Left colon (tissue), 2 donors: ENCODE data around the gene IPO13. TPM values are rescaled to one million over a fixed set of nuclear protein-coding genes. Genes with fewer than 3 reads are reported as not detected.

ENCODE experiments used
- ATAC-seq: fragments of 200-7000 bp; cut with Tn5 transposase; one replicate; pipeline ENCODE4 v1.9.1; 2020; ENCODE audit warnings: mild to moderate bottlenecking, moderate library complexity
- DNase-seq, 2 donors: peaks; one replicate each; pipeline ENCODE4 v3.0.0-alpha.2; 2020
- intact Hi-C, 2 donors: fragments of 100-400 bp; cut with DNase I in 1 of 2; cut with micrococcal nuclease in 1 of 2; formaldehyde crosslinking; loops; one replicate each; pipeline versions ENCODE4 v1.11.2 to v1.14.0; 2022; cut with DNase I, micrococcal nuclease
- total RNA-seq, 2 donors: library from RNA; stranded (reverse); fragmentation: NEBNext Ultra II Directional; extraction: Animal tissue kit (Norgen Biotek cat#: 25700); gene quantifications; one replicate each; pipeline ENCODE4 v1.2.1, GENCODE V29; 2021
- donor health status: DM: no; HTN: no; CAD: no.
- donor health status: DM: yes; HTN: yes; CAD: no.

Gene IPO13
- total RNA-seq, 2 donors from 2014 or later, result 19.2 to 27.4 TPM

DNA sequence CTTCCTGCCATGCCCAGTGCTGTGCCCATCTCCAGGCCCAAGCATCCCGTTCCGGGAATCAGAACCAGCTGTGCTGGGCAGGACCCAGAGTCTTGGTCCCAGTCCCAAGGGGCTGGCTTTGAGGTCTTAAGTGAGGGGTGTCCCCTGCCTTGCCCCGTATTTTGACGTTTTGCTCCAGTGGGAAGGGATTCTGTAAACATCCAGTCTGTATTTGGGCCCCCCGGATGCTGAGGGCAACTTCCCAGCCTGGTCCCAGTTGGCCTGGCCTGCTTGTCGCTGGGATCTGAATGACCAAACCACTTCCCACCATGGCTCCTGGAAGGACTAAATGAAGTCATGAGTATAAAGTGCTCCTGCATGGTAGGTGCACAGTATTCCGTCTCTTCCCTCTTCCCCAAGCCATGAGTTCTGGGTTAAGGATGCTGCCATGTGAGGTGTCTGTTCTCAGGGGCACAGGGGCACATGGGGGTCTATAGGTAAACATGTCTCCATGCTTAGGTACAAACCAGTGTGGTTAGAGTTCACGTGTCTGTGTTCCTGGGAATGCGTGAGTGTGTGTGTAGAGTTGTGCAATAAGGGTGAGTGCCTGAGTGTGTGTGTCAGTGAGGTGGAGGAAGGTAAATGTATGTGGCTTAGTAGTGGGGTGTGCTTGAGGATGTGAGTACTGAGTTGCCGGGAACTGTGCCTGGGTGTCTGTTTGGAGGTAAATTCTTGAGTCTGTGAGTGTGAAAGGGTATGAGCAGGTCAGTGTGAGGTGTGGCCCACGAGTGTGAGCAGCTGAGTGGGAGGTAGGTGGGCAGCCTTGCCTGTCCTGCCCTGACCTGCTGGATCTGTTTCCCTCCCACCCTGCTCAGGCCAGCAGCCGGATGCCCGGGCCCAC lies 33.7 kb downstream of the IPO13 start:
- peak; percentile 13 to 28 for DNase-seq
- intact Hi-C loops, result no loop called here
- peak; percentile 26 for ATAC-seq

DNA sequence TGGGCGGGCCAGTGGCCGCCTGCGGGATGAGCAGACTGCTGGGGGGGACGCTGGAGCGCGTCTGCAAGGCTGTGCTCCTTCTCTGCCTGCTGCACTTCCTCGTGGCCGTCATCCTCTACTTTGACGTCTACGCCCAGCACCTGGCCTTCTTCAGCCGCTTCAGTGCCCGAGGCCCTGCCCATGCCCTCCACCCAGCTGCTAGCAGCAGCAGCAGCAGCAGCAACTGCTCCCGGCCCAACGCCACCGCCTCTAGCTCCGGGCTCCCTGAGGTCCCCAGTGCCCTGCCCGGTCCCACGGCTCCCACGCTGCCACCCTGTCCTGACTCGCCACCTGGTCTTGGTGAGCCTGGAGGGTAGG lies 34.4 kb downstream of the IPO13 start:
- intact Hi-C loops, result no loop called here
- DNase-seq, result peak; percentile 80 to 81
- ATAC-seq, result peak; percentile 78

DNA sequence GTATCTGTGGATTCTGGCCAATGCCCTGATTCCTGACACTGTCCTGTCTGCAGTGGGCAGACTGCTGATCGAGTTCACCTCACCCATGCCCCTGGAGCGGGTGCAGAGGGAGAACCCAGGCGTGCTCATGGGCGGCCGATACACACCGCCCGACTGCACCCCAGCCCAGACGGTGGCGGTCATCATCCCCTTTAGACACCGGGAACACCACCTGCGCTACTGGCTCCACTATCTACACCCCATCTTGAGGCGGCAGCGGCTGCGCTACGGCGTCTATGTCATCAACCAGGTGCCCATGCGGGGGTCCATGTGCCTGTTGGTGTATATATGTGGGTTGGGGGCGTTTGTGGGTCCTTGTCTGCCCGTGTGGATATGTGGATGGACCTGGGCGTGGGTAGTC lies 34.9 kb downstream of the IPO13 start:
- DNase-seq, result peak; percentile 17 to 28
- no peak for ATAC-seq
- intact Hi-C loops, result no loop called here

DNA sequence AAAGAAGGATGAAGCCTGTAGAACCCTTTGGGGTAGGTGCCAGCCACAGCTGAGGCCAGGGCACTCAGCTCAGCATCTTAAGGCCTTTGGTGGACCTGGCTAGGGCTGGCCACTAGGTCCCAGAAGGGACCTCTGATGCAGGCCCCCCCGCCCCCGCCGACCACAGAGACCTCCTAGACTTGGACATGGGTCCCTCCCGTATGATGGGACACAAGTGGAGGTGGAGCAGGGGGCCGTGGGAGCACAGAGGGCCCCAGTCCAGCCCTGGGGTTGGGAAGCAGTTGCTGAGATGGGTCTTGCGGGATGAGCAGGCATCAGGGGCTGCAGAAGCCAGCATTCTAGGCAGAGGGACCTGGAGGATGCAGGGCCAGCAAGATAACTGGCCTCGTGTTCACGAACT lies 35.5 kb downstream of the IPO13 start:
- DNase-seq (peak in 1 of 2 donors; percentile 8), ATAC-seq (no peak)
- intact Hi-C loops, result no loop called here

DNA sequence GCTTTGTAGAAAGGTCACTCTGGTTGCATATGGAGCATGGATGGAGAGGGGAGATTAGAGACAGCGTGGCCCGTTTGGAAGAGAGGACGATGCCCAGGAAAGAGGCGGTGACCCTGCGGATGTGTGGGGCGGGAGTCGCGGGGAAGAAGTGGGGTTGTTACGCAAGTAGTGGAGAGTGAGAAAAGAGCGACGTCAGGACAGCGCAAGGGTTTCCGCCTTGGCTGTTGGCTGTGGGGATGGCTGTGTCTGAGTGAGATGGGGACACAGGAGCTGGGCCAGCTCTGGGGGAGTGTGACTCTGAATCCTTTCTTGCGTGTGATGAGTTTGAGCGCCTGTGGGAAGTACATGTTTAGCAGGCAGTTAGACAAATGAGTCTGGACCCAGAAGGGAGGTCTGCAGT lies 36.1 kb downstream of the IPO13 start:
- ATAC-seq (no peak), DNase-seq (peak in 1 of 2 donors; percentile 7)
- intact Hi-C loops, result no loop called here

DNA sequence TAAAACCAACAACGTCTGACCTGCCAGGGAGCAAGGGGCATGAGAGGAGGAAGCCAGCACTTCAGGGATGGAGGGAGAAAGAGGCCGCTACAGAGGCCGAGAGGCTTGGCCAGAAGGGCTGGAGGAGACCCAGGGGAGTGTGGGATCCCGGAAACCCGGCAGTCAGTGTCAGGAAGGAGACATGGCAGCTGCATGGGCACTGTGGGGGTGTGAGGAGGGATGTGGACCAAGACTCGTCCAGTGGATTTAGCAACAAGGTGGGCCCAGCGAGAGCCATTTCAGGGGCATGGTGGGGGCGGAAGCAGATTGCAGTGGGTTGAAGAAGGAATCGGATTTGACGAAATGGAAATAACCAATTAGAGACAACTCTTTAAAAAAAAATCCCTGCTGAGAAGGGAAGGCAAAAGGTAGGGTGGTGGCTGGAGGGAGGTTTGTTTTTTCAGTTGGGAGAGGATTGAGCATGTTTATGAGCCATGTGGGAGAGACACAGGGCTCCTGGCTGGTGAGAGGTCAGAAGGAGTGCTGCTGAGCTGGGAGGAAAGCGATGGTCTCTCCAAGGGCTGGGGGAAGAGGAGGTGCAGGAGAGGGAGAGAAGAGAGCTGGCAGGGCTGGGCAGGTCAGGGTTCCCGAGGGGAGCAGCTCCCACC lies 36.6 kb downstream of the IPO13 start:
- intact Hi-C loops, result no loop called here
- DNase-seq (no peak), ATAC-seq (no peak)

DNA sequence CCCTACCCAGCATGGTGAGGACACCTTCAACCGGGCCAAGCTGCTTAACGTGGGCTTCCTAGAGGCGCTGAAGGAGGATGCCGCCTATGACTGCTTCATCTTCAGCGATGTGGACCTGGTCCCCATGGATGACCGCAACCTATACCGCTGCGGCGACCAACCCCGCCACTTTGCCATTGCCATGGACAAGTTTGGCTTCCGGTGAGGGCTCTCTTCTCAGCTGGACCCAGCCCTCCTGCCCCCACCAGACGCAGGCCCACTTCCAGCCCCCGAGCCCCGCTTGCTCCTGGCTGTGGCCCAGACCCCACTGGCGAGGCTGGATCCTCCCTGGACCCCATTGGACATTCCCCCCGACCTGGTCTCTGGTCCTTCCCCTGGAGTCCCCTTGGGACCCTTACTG lies 38.1 kb downstream of the IPO13 start:
- DNase-seq, result no peak
- no peak for ATAC-seq

DNA sequence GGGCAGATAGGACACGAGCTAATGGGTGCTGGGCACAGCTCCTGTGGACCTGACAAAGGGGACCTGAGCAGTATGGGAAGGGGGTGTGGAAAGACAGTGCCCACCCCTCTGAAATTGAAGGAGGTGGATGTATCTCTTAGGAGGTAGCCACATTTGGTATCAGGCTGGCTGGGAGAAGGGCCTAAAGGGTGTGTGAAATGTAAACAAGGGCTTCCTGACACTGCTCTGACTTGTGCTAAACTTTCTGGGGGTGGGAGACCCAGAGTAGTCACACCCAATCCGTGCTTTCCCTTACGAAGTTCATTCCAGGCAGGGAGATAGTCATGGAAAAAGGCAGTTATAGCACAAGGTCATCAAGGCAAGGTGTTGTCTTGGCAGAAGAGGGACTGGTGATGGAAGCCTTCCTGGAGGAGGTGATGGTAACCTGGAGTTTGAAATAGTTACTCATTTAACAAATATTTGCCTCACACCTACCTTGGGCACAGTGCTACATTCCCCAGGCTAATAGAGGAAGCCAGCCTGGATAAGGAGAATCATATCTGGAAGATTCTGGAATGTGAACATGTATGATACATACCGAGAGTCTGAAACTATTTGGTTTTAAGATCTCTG lies 39.3 kb downstream of the IPO13 start:
- no peak for ATAC-seq

More for the DNA sequence above, 38.1 kb downstream of the IPO13 start:
- intact Hi-C loops, result no loop called here

DNA sequence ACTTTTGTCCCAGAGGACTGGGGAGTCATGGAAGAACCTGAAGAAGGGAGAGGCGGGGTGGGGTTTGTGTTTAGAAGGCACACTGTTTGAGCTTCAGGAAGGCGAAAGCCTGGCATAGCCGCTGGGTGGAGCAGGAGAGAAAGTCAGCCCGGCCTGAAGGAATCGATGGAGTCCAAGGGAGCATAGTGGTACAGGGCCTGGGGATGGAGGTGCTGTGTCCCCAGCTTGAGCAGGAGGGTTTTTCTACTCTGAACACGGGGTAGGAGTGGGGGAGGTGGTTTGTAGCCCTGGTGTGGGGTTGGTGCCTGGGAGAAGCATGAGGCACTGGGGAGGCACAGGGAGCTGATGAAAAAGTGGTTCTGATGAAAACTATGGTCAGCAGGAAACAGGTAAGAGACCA lies 40.0 kb downstream of the IPO13 start:
- peak; percentile 46 for ATAC-seq
- intact Hi-C loops, result no loop called here
- peak; percentile 51 to 65 for DNase-seq

More for the DNA sequence above, 39.3 kb downstream of the IPO13 start:
- intact Hi-C loops, result no loop called here
- DNase-seq, result peak in 1 of 2 donors; percentile 24

DNA sequence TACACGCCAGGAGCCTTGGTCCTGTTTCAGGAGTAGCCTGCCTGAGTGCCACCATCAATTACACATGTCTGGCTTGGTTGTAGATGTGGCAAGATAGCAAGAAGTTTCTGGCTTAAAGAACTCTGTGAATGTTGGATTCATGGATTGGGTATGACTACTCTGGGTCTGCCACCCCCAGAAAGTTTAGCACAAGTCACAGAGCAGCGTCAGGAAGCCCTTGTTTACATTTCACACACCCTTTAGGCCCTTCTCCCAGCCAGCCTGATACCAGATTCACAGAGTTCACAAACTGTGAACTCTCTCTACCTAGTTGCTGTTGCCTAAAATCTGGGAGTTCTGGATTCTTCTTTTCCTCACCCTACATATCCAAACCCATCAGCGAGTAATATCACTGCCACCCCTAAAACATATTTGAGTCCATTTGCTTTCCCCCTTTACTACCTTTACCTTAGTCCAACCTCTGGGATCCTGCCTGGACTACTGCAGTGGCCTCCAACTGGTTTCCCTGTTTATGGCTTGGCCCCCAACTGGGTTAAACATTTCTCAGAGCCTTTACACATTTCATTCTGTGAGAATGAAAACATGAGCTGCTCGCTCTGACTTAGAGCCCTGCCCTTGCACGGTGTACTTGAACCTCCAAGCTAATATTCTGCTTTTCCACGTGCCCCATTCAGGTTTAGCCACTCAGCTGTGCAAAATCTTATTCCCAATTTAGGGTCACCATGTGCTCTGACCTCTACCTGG lies 40.6 kb downstream of the IPO13 start:
- DNase-seq, result peak in 1 of 2 donors; percentile 24
- intact Hi-C loops, result no loop called here
- peak; percentile 15 for ATAC-seq

DNA sequence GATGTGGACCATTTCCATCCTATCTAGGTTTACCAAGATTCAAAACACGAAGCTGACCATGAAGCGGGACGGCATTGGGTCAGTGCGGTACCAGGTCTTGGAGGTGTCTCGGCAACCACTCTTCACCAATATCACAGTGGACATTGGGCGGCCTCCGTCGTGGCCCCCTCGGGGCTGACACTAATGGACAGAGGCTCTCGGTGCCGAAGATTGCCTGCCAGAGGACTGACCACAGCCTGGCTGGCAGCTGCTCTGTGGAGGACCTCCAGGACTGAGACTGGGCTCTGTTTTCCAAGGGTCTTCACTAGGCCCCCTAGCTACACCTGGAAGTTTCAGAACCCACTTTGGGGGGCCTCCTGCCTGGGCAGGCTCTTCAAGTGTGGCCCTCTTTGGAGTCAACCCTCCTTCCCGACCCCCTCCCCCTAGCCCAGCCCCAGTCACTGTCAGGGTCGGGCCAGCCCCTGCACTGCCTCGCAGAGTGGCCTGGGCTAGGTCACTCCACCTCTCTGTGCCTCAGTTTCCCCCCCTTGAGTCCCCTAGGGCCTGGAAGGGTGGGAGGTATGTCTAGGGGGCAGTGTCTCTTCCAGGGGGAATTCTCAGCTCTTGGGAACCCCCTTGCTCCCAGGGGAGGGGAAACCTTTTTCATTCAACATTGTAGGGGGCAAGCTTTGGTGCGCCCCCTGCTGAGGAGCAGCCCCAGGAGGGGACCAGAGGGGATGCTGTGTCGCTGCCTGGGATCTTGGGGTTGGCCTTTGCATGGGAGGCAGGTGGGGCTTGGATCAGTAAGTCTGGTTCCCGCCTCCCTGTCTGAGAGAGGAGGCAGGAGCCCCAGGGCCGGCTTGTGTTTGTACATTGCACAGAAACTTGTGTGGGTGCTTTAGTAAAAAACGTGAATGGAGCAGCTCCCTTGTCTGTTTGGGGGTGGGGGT lies 43.8 kb downstream of the IPO13 start:
- ATAC-seq (peak; percentile 1), DNase-seq (peak in 1 of 2 donors; percentile 38)
- intact Hi-C loops, result no loop called here

DNA sequence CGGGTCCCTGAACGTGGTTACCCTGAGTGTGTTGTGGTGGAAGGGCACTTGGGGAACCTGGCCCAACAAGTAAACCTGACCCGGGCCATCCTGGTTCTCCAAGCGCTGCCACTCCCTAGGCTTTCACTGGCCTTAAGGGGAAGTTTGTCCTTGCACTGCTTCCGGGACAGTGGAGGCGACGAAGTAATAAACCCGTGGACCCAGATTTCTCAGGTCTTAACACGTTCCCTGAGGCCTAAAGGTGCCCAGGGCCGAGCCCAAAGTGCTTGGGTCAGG lies 44.4 kb downstream of the IPO13 start:
- intact Hi-C loops, result no loop called here
- no peak for DNase-seq
- ATAC-seq, result peak; percentile 55

DNA sequence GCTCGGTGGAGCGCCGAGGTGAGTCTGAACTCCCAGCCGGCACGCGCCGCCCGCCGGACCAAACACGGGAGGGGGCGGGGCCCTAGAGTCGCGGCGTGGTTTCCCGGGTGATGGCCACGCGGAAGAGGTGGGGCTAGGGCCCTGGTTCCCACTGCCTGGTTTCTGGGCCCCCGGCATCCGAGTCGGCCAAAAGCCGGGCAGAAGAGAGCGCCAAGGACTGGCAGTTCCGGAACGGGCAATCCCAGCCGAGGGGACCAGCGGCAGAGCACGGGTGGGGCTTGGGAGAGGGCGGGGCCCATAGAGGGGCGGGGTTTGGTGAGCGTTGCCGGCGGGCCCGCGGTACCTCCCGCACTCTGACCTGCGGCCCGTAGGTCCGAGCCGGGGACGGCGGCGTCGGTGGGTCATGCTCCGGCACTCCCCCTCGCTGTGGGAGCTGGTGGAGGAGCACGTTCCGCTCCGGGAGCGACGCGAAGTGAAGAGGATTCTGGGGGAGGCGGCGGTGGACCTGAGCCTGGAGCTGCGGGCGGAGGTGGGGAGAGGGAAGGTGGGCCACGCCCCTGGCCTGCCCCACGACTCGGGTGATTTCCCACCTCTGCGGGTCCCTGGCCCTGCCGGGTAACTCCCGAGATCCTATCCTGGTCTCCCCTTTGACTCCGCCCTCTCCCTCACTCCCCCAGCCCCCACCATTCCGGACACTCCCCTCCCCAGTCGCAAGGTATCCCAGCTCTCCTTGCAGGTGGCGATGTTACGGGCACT lies 44.9 kb downstream of the IPO13 start, which contains the start of gene CCDC24:
TSS of gene CCDC24 (plus strand) at position 124 of the 756 bp plus-strand sequence. CDS start at position 404, 280 bp downstream.
- ATAC-seq (peak; percentile 75), DNase-seq (peak; percentile 91)
- intact Hi-C loops, result no loop called here

DNA sequence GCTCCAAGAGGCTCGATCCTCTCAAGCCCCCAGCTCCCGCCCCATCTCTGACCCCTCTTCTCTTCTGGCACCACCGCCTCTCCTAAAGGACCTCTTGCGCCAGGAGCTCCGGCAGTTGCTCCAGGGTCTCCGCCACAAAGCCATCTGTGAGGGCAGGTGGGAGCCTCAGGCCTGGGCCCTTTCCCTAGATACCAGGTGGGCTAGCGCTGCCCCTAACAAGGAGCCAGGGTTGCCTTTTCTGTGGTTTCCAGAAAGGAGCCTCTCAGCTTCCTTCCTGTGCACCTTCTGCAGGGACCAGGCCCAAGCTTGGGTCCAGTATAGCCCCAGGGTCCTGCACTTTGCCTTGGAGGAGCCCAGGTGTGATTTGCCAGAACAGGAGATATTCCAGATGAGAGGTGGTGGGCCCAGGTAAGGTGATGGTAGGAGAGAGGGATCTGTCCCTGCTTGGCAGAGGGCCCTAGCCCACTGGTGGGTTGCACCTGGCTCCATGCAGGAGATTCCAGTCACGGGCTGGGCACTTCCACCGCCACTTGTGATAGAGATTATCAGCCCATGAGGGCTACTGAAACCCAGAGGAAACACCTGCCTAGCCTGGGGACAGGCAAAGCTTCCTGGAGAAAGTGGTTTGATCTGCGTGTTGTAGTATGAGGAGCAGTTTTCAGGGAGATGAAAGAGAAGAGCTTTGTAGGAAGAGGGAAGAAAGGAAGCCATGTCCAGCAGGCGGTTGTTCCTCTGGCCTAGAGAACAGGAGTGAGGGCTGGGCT lies 45.7 kb downstream of the IPO13 start:
- intact Hi-C loops, result no loop called here
- no peak for DNase-seq
- ATAC-seq, result no peak

DNA sequence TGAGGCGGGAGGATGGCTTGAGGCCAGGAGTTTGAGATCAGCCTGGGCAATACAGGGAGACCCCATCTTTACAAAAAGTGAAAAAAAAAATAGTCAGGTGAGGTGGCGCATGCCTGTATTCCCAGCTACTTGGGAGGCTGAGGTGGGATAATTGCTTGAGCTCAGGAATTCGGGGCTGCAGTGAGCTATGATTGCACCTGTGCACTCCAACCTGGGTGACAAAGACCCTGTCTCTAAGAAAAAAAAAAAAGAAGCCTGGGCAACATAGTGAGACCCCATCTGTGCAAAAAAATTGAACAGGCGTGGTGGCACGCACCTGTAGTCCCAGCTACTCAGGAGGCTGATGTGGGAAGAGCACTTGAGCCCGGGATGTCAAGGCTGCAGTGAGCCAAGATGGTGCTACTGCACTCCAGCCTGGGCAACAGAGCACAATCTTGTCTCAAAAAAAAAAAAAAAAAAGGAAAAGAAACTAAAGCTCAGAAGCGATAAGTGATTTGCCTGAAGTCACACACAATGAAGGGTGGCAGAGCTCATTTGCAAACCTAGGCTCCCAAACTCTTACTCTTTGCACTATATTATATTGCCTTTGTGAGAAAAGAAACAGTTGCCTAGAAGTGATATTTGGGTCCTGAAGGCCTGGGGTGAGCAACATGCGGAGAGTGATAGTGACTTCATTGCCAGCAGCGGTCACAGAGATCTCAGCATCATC lies 46.6 kb downstream of the IPO13 start:
- no peak for DNase-seq
- no peak for ATAC-seq
- intact Hi-C loops, result no loop called here

DNA sequence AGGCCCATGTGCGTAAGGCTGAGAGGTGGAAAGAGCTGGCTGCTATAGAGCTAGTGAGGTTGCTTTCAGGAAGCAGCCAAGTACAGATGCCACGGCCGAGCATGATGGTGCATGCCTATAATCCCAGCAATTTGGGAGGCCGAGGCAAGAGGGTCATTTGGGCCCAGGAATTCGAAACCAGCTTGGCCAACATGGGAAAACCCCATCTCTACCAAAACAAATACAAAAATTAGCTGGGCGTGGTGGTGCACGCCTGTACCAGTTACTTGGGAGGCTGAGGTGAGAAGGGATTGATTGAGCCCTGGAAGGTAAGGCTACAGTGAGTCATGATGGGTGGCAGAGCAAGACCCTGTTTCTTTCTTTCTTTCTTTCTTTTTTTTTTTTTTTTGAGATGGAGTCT lies 47.3 kb downstream of the IPO13 start:
- DNase-seq (no peak), ATAC-seq (no peak)
- intact Hi-C loops, result no loop called here
